KMS-11 (cell line): ENCODE data around the gene MYPOP.

ENCODE experiments used
- H2AFZ ChIP-seq: fragments of 200-600 bp; sonication (generic); 2 replicates; pipeline ENCODE4 v1.6.1; 2016; ENCODE audit warnings: antibody characterized with exemption, mixed run types, low read depth
- H3K27ac ChIP-seq: fragments of 200-600 bp; sonication (generic); 2 replicates; pipeline ENCODE4 v1.6.1; 2016; ENCODE audit warnings: mild to moderate bottlenecking, mixed run types
- H3K27me3 ChIP-seq: fragments of 200-600 bp; sonication (generic); 2 replicates; pipeline ENCODE4 v1.6.1; 2017; ENCODE audit warnings: mild to moderate bottlenecking, low read depth, mixed run types, moderate library complexity; ENCODE audit not compliant: insufficient read depth
- H3K36me3 ChIP-seq: fragments of 200-600 bp; sonication (generic); 2 replicates; pipeline ENCODE4 v1.6.1; 2017; ENCODE audit warnings: mild to moderate bottlenecking, mixed run types; ENCODE audit not compliant: insufficient read depth
- H3K4me1 ChIP-seq: fragments of 200-600 bp; sonication (generic); 2 replicates; pipeline ENCODE4 v1.6.1; 2016; ENCODE audit warnings: mild to moderate bottlenecking, low read depth, mixed run types; ENCODE audit not compliant: poor library complexity, severe bottlenecking
- H3K4me2 ChIP-seq: fragments of 200-600 bp; sonication (generic); 2 replicates; pipeline ENCODE4 v1.7.0; 2016; ENCODE audit warnings: mild to moderate bottlenecking, mixed run types
- H3K4me3 ChIP-seq: fragments of 200-600 bp; sonication (generic); IDR thresholded peaks from 2 replicates; pipeline ENCODE4 v1.6.1; 2017; ENCODE audit warnings: low read depth, low read length, mixed read lengths; ENCODE audit not compliant: insufficient read depth
- H3K79me2 ChIP-seq: fragments of 200-600 bp; sonication (generic); 2 replicates; pipeline ENCODE4 v1.6.1; 2016; ENCODE audit warnings: low read depth, mixed run types; ENCODE audit not compliant: insufficient read depth
- H3K9ac ChIP-seq: fragments of 200-600 bp; sonication (generic); 2 replicates; pipeline ENCODE4 v1.6.1; 2016; ENCODE audit warnings: mild to moderate bottlenecking, mixed run types
- H4K20me1 ChIP-seq: fragments of 200-600 bp; sonication (generic); 2 replicates; pipeline ENCODE4 v1.6.1; 2016; ENCODE audit warnings: mild to moderate bottlenecking, mixed run types; ENCODE audit not compliant: insufficient read depth
- CTCF ChIP-seq: fragments of 200-600 bp; sonication (generic); conservative IDR thresholded peaks from 2 replicates; pipeline ENCODE4 v1.6.1; 2017; ENCODE audit warnings: low read depth, mild to moderate bottlenecking, antibody characterized with exemption, low read length, moderate library complexity, mixed read lengths

MYPOP gene

GRCh38 chr19:45865269-45865948 lies 37.0 kb downstream of the MYPOP start:
- no peaks in the 10 kb centered on the region for H3K36me3 ChIP-seq
- no peak overlapping the region for H2AFZ ChIP-seq
- H3K4me3 ChIP-seq = no peak overlapping the region
- peaks cover 21% of the 10 kb centered on the region; the same call in 1 of the 2 replicates for H3K79me2 ChIP-seq
- peaks cover 21% of the 10 kb centered on the region for H3K4me1 ChIP-seq
- no peak overlapping the region for H3K4me2 ChIP-seq
- no peak overlapping the region for H3K9ac ChIP-seq
- peaks cover 62% of the 10 kb centered on the region for H3K27me3 ChIP-seq
- H3K27ac ChIP-seq = no peak overlapping the region
- H4K20me1 ChIP-seq = no peaks in the 10 kb centered on the region
- no peak for TF ChIP-seq CTCF

DNA sequence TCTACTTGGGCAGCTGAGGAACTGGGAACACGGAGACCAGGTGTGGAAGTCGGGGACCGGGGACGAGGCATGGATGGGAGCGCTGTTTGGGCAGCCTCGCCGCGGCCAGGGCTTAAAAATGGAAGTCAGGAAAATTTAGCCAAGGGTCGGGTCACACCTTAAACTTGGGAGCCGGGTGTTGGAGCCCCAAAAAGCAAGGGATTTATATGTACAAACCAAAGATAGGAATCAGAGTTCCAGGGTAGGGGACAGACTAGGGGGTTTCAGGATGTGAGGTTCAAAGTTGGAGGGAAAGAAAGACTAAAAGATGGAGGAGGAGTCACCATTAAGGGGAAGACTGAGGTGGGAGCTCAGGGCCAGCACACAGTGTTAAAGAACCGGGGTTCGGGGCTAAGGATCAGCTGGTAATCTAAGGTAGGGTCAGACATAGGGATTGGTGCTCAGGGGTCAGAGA lies 37.8 kb downstream of the MYPOP start:
- no peaks in the 10 kb centered on the region; the same call in 1 of the 2 replicates for H3K36me3 ChIP-seq
- H3K27ac ChIP-seq = no peak overlapping the region
- peaks cover 55% of the 10 kb centered on the region for H3K27me3 ChIP-seq
- TF ChIP-seq CTCF = no peak
- H3K9ac ChIP-seq = no peak overlapping the region
- no peaks in the 10 kb centered on the region for H4K20me1 ChIP-seq
- H2AFZ ChIP-seq = no peak overlapping the region
- H3K4me3 ChIP-seq = no peak overlapping the region
- H3K4me2 ChIP-seq = no peak overlapping the region
- peaks cover 27% of the 10 kb centered on the region; the same call in 1 of the 2 replicates for H3K79me2 ChIP-seq
- peaks cover 21% of the 10 kb centered on the region for H3K4me1 ChIP-seq

DNA sequence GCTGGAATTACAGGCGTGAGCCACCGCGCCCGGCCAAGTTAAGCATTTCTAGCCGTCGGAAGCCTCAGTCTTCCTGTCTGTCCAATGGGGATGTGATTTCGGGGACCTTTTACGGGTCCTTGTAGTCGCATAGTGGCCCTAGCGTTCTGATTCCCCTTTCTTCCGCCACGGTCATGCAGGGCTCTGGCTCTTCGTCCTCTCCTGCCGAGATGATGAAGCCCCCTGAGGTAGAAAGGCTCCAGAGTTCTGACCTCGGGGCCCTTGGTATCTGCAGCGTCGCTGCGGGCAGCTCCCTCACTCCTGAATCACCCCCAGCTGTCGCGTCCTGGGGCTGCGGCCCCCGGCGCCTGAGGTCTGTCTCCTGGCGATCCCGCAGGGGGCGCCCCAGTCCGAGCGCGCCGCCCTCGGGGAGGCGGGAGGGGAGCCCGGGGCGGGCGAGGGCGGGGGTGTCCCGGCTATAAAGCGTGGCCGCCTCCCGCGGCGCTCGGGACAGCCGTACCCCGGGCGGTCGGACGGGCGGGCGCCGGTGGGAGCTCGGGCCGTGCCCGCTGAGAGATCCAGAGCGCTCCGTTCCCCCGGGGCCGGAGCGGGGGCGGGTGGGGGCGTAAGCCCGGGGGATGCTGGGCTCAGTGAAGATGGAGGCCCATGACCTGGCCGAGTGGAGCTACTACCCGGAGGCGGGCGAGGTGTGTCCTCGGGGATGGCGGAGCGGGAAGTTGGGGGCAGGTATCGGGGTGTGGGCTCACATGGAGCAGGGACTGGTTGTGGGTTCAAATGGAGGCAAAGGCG lies 38.4 kb downstream of the MYPOP start, which contains the start of gene FOXA3:
TSS of gene FOXA3 (plus strand) at position 487 of the 789 bp plus-strand sequence. CDS start at position 618, 131 bp downstream.
- Histone ChIP-seq H4K20me1 (no peaks in the 10 kb centered on the region), H2AFZ (peak within 1 kb of the TSS; percentile 98), H3K36me3 (no peaks in the 10 kb centered on the region; the same call in 1 of the 2 replicates), H3K27ac (no peak within 1 kb of the TSS), H3K4me2 (peak within 1 kb of the TSS; percentile 81), H3K27me3 (peaks cover 53% of the 10 kb centered on the region), H3K9ac (no peak within 1 kb of the TSS), H3K4me3 (no peak within 1 kb of the TSS), H3K4me1 (peaks cover 21% of the 10 kb centered on the region), H3K79me2 (peaks cover 33% of the 10 kb centered on the region; the same call in 1 of the 2 replicates)
- peak; percentile 45 for TF ChIP-seq CTCF

- Histone ChIP-seq H2AFZ (peak overlapping the region; percentile 98), H3K4me3 (no peak overlapping the region), H3K79me2 (peaks cover 36% of the 10 kb centered on the region; the same call in 1 of the 2 replicates), H3K4me1 (peaks cover 21% of the 10 kb centered on the region), H3K36me3 (no peaks in the 10 kb centered on the region; the same call in 1 of the 2 replicates), H3K9ac (no peak overlapping the region), H4K20me1 (no peaks in the 10 kb centered on the region), H3K4me2 (peak overlapping the region; percentile 81), H3K27me3 (peaks cover 46% of the 10 kb centered on the region), H3K27ac (no peak overlapping the region)
- no peak for TF ChIP-seq CTCF
Measured at GRCh38 chr19:45863335-45863839, 39.0 kb downstream of the MYPOP start.
